Neural progenitor cell (in vitro differentiated cells): Measurements from ENCODE around the gene TCL1B. TPM values are rescaled to one million over a fixed set of nuclear protein-coding genes. Genes with fewer than 3 reads are reported as not detected.

Experiments used
- DNase-seq: peaks from one replicate; pipeline ENCODE4 v3.0.0-alpha.2; 2016; ENCODE audit warnings: low spot score
- H2AFZ ChIP-seq: fragments of 200-600 bp; sonication (generic); replicated peaks from 2 replicates; pipeline ENCODE4 v1.6.1; 2016; ENCODE audit warnings: antibody characterized with exemption
- H3F3A ChIP-seq: fragments of 200-600 bp; sonication (generic); 2 replicates; pipeline ENCODE4 v1.6.1; 2016; ENCODE audit warnings: antibody characterized with exemption, low read depth
- H3K27ac ChIP-seq: fragments of 200-600 bp; sonication (generic); 2 replicates; pipeline ENCODE4 v1.5.1; 2016; ENCODE audit warnings: mild to moderate bottlenecking
- H3K27me3 ChIP-seq: fragments of 200-600 bp; sonication (generic); 2 replicates; pipeline ENCODE4 v1.6.1; 2016; ENCODE audit warnings: mild to moderate bottlenecking, moderate library complexity
- H3K36me3 ChIP-seq: fragments of 200-600 bp; sonication (generic); 2 replicates; pipeline ENCODE4 v1.5.1; 2016
- H3K4me1 ChIP-seq: fragments of 200-600 bp; sonication (generic); 2 replicates; pipeline ENCODE4 v1.6.1; 2016; ENCODE audit warnings: mixed run types
- H3K4me2 ChIP-seq: fragments of 200-600 bp; sonication (generic); 2 replicates; pipeline ENCODE4 v1.6.1; 2016
- H3K4me3 ChIP-seq: fragments of 200-600 bp; sonication (generic); 2 replicates; pipeline ENCODE4 v1.5.1; 2016
- H3K79me2 ChIP-seq: fragments of 200-600 bp; sonication (generic); 2 replicates; pipeline ENCODE4 v1.6.1; 2016; ENCODE audit warnings: low read depth
- H3K9ac ChIP-seq: fragments of 200-600 bp; sonication (generic); 2 replicates; pipeline ENCODE4 v1.6.1; 2016
- H3K9me3 ChIP-seq: fragments of 200-600 bp; sonication (generic); 2 replicates; pipeline ENCODE4 v1.5.1; 2016; ENCODE audit warnings: low read depth
- H4K20me1 ChIP-seq: fragments of 200-600 bp; sonication (generic); 2 replicates; pipeline ENCODE4 v1.6.1; 2016; ENCODE audit warnings: low read depth
- H3K27ac Mint-ChIP-seq: 3 replicates; pipeline ENCODE4 v1.8.0; 2021; ENCODE audit warnings: mixed read lengths
- H3K27me3 Mint-ChIP-seq: 2 replicates; pipeline ENCODE4 v1.8.0; 2022; ENCODE audit warnings: low read depth, mild to moderate bottlenecking, inconsistent platforms, moderate library complexity, mixed read lengths; ENCODE audit not compliant: insufficient read depth
- H3K36me3 Mint-ChIP-seq: 3 replicates; pipeline ENCODE4 v1.8.0; 2021; ENCODE audit warnings: mixed read lengths
- H3K4me1 Mint-ChIP-seq: 3 replicates; pipeline ENCODE4 v1.8.0; 2021; ENCODE audit warnings: mixed read lengths
- H3K4me3 Mint-ChIP-seq: 3 replicates; pipeline ENCODE4 v1.8.0; 2021; ENCODE audit warnings: mild to moderate bottlenecking, moderate library complexity, mixed read lengths
- H3K9me3 Mint-ChIP-seq: 3 replicates; pipeline ENCODE4 v1.8.0; 2020; ENCODE audit warnings: mixed read lengths
- EZH2 ChIP-seq: fragments of 200-600 bp; sonication (generic); IDR thresholded peaks from 2 replicates; pipeline ENCODE4 v1.6.1; 2017; ENCODE audit warnings: antibody characterized with exemption, mild to moderate bottlenecking, moderate library complexity
- EZH2phosphoT487 ChIP-seq: fragments of 200-600 bp; sonication (generic); IDR thresholded peaks from 2 replicates; pipeline ENCODE4 v1.6.1; 2017; ENCODE audit warnings: antibody characterized with exemption
- total RNA-seq: library from RNA; depleted of rRNA; stranded (reverse); fragments of >200 nt; gene quantifications from 2 replicates; pipeline ENCODE4 v1.2.3, GENCODE V29; 2015; ENCODE audit warnings: low replicate concordance
- TF ChIP-seq, protein P1 (sequence below): fragments of 200-600 bp; sonication (generic); IDR thresholded peaks from 2 replicates; pipeline ENCODE4 v1.5.1; 2017; ENCODE audit warnings: antibody characterized with exemption, mild to moderate bottlenecking

The TCL1B gene
- total RNA-seq, 1 donor from 2014 or later: not detected

DNA sequence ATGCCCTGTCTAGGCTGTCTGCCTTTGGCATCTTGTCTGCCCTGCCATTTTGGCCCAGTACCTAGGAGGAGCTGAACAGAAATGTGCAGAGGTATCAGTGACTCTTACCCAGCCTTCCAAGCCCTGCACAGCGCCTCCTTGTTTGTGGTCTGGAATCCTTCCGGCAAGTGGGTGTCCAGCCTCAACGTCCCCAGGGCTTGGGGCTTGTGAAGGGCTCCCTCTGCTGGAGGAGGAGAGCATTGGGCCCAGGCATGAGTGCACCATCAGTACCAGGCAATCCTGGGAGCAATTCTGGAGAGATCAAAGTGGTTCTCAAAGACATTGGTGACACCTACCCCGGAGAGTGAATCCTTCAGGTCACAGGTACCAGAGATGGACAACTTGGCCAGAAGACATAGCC is 2.4 kb upstream of the TCL1B start:
- H3K27ac Mint-ChIP-seq: no peak overlapping the region
- peaks cover 13% of the 10 kb centered on the region for H3K4me1 Mint-ChIP-seq
- Histone ChIP-seq H2AFZ (no peak overlapping the region), H4K20me1 (no peaks in the 10 kb centered on the region), H3K9ac (no peak overlapping the region), H3K27ac (no peak overlapping the region), H3K9me3 (no peaks in the 10 kb centered on the region), H3K27me3 (no peaks in the 10 kb centered on the region), H3K4me1 (peaks cover 12% of the 10 kb centered on the region), H3K79me2 (no peaks in the 10 kb centered on the region), H3K36me3 (no peaks in the 10 kb centered on the region), H3F3A (peaks cover 9% of the 10 kb centered on the region), H3K4me3 (no peak overlapping the region), H3K4me2 (no peak overlapping the region)
- TF ChIP-seq EZH2: no peak
- TF ChIP-seq EZH2phosphoT487: no peak
- TF ChIP-seq, protein P1, sequence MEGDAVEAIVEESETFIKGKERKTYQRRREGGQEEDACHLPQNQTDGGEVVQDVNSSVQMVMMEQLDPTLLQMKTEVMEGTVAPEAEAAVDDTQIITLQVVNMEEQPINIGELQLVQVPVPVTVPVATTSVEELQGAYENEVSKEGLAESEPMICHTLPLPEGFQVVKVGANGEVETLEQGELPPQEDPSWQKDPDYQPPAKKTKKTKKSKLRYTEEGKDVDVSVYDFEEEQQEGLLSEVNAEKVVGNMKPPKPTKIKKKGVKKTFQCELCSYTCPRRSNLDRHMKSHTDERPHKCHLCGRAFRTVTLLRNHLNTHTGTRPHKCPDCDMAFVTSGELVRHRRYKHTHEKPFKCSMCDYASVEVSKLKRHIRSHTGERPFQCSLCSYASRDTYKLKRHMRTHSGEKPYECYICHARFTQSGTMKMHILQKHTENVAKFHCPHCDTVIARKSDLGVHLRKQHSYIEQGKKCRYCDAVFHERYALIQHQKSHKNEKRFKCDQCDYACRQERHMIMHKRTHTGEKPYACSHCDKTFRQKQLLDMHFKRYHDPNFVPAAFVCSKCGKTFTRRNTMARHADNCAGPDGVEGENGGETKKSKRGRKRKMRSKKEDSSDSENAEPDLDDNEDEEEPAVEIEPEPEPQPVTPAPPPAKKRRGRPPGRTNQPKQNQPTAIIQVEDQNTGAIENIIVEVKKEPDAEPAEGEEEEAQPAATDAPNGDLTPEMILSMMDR: peak; percentile 52
- peak; percentile 25 for DNase-seq
- H3K9me3 Mint-ChIP-seq: peaks cover 4% of the 10 kb centered on the region
- peaks cover 2% of the 10 kb centered on the region for H3K27me3 Mint-ChIP-seq
- H3K36me3 Mint-ChIP-seq: no peaks in the 10 kb centered on the region
- H3K4me3 Mint-ChIP-seq: no peak overlapping the region

DNA sequence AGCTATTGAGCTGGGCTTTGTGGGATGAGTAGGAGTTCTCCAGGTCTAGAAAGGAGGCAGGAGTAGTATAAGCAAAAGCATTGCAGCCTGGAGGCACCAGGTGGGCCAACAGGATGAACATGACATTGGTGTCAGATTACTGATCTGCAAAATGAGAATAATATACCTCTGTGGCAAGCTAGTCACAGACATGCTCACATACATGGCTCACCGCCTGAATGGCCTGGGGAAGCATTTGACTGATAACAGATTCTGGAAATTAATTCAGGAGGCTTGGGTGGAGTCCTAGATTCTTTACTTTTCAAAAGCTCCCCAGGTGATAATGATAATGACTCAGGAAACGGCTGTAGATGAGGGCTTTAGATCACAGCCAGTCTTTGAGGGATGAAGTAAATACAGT is 709 bp downstream of the TCL1B start:
- H3K27ac ChIP-seq: no peak overlapping the region
- H3K79me2 ChIP-seq: no peaks in the 10 kb centered on the region
- H3K9me3 ChIP-seq: no peaks in the 10 kb centered on the region
- no peak overlapping the region for H3K9ac ChIP-seq
- Mint-ChIP-seq H3K27me3 (peaks cover 2% of the 10 kb centered on the region), H3K9me3 (no peaks in the 10 kb centered on the region), H3K4me3 (peak overlapping the region; percentile 27), H3K4me1 (peaks cover 9% of the 10 kb centered on the region), H3K27ac (peak overlapping the region; percentile 60), H3K36me3 (no peaks in the 10 kb centered on the region)
- TF ChIP-seq, protein P1: no peak
- TF ChIP-seq EZH2: no peak
- no peak for TF ChIP-seq EZH2phosphoT487
- no peak overlapping the region for H3K4me2 ChIP-seq
- H2AFZ ChIP-seq: no peak overlapping the region
- no peaks in the 10 kb centered on the region for H3K27me3 ChIP-seq
- H3F3A ChIP-seq: no peaks in the 10 kb centered on the region
- H3K4me3 ChIP-seq: no peak overlapping the region
- H3K4me1 ChIP-seq: no peaks in the 10 kb centered on the region
- H4K20me1 ChIP-seq: no peaks in the 10 kb centered on the region
- no peak for DNase-seq
- no peaks in the 10 kb centered on the region for H3K36me3 ChIP-seq

DNA sequence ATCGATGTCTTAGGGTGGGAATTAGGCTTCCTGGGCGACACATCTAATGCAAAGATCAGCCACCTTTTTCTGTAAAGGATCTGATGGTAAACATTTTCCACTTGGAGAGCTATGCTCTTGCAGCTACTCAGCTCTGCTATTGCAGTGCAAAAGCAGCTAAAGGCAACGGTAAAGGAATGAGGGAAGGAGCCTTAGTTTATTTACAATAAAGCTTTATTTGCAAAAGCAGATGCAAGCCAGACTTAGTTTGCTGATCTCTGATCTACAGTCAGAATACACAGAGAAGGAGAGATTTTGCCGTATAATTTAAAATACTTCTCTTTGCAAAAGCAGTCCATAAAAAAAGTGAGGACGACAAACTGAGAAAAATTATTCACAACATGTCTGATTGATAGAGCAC is 3.2 kb downstream of the TCL1B start:
- H3K27ac Mint-ChIP-seq: no peak overlapping the region
- Histone ChIP-seq H3K4me2 (no peak overlapping the region), H3F3A (no peaks in the 10 kb centered on the region), H3K9ac (no peak overlapping the region), H3K9me3 (no peaks in the 10 kb centered on the region), H2AFZ (peak overlapping the region; percentile 68), H3K79me2 (no peaks in the 10 kb centered on the region), H3K4me3 (no peak overlapping the region), H3K27me3 (no peaks in the 10 kb centered on the region), H4K20me1 (no peaks in the 10 kb centered on the region), H3K4me1 (peaks cover 5% of the 10 kb centered on the region), H3K27ac (no peak overlapping the region), H3K36me3 (no peaks in the 10 kb centered on the region)
- no peaks in the 10 kb centered on the region for H3K36me3 Mint-ChIP-seq
- no peaks in the 10 kb centered on the region for H3K9me3 Mint-ChIP-seq
- peaks cover 5% of the 10 kb centered on the region for H3K27me3 Mint-ChIP-seq
- DNase-seq: no peak
- H3K4me1 Mint-ChIP-seq: peaks cover 16% of the 10 kb centered on the region
- no peak for TF ChIP-seq EZH2phosphoT487
- no peak for TF ChIP-seq EZH2
- TF ChIP-seq, protein P1: no peak
- H3K4me3 Mint-ChIP-seq: no peak overlapping the region
